Tongue (tissue), 2 donors: Measurements from ENCODE around the gene UFM1. TPM values are rescaled to one million over a fixed set of nuclear protein-coding genes. Genes with fewer than 3 reads are reported as not detected.
"Not testable (repeated sequence)": the region's sequence is repeated elsewhere in the genome, so short reads cannot be mapped to it uniquely, and the experiment has no call there.

Source experiments
- DNase-seq: peaks from one replicate; pipeline ENCODE4 v3.0.0-alpha.2; 2015
- total RNA-seq: library from RNA; depleted of rRNA; stranded (reverse); fragments of >200 nt; gene quantifications from one replicate; pipeline ENCODE4 v1.2.3, GENCODE V29; 2014

UFM1 gene
- total RNA-seq, 1 donor from 2014 or later = 109 TPM

DNA sequence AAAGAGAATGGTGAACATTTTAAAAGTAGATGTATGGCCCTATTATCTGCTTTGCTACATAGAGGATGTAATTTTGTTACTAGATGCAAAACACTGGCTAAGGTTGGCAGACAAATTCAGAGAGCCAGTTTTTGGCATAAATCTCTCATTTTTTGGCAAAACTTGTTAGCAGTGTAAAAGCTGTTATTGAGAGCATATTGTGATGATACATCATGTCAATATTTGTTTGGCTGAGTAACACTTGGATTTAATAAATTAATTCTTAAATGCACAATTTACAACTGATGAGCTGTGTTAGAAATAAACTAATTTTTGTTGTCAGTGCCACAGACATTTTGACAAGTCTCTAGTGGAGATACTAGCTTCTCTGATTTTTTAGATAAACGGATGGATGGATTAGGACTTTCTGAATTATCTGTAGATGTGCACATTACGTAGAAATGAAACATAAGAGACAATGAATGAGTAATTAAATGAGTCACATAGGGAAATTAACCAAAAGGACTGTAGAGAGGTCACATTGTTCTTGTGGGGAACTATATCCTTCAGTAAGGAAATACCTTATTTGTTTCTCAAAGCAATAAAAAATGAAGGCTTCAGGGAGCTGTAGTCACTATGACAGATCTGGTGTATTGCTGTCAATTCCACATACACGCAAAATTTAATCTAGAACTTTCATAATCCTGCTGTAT, 17.4 kb downstream of the UFM1 start:
- no peak for DNase-seq

GRCh38 chr13:38369058-38369457, 19.4 kb downstream of the UFM1 start:
- DNase-seq = no peak

DNA sequence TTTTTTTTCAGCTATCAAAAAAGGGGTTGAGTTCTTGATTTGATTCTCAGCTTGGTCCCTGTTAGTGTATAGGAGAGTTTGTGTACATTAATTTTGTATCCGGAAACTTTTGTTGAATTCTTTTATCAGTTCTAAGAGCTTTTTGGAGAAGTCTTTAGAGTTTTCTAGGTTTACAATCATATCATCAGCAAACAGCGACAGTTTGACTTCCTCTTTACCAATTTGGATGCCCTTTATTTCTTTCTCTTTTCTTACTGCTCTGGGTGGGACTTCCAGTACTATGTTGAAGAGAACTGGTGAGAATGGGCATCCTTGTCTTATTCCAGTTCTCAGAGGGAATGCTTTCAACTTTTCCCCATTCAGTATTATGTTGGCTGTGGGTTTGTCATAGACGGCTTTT, 20.4 kb downstream of the UFM1 start:
- DNase-seq = not testable (repeated sequence)

DNA sequence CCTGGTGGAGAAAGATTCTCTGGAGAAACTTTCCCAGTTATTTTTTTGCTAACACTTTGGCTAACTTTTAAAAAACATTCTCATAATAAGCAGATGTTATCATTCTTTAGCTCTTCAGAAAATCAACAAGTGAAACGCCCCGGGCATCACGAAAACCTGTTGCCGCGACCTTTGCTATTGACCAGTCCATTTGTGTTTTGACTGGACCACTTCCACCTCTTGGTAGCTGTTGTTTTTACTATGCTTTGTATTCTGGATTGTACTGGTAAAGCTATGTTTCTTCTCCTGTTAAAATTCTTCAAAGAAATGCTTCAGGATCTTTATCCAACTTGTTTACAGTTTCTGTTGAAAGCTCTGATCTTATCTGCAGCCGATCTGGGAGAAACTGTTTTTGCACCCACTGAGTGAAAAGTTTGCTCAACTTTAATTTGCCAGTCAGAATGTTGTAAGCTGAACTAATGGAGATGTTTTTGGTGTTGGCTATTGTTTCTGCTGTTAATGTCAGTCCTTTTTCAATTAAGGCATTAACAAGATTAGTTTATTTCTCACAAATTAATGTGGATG, 23.3 kb downstream of the UFM1 start:
- DNase-seq = no peak

- DNase-seq = no peak
Observed at GRCh38 chr13:38376546-38376945, 26.9 kb downstream of the UFM1 start.

DNA sequence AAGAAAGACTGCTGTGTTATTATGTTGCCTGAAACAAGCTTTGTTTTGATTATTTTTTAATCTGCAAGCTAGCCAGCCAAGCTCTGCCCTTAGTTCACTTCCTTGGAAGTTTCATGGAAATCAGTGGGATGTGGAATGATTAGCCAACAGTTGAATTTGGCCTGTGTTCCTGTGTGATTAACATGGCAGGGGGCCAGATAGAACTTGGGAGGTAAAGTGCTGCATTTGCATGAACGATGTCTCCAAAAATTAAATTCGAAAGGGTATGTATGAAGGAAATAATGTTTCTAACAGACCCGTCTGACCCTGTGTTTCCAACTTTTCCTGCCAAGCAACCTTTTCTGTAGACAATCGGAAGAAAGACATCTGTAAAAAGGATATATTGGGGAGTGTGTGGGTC, 32.2 kb downstream of the UFM1 start:
- peak; percentile 49 for DNase-seq

DNA sequence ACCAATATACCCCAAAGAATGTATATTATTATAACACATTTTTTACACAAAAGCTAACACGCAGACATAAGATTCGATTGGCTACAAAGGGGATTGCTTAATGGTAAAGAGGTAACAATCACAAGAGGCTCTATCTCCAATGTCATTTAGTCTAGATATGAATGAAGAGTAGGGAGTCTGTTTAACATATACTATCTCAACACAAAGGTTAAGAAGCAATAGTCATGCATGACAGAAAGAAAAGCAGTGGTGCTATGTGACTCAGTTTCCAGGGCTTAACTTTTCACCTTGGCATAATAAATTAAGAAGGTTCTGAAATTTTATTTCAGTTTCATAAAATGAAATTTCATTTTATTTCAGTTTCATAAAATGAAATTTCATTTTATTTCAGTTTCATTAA, 33.3 kb downstream of the UFM1 start:
- DNase-seq = no peak

DNA sequence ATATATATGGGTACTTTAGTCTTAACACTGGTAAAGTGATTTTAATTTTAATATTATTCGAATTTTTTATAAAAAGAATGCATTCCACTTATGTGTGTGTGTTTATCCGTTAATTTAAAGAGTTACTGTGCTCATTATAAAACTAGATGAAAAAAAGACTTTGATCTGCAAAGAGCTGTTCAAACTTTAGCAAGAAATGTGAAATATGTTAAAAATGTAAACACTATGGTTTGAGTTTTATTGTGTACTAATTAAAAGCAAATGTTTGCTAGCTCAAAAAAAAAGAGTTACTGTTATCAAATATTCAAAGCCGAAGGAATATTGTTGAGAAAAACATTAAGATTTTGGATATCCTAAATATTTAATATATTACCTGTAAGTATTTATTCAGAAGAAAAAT, 34.5 kb downstream of the UFM1 start:
- DNase-seq = no peak

GRCh38 chr13:38385153-38385891, 35.7 kb downstream of the UFM1 start:
- no peak for DNase-seq

GRCh38 chr13:38386421-38386820, 36.8 kb downstream of the UFM1 start:
- DNase-seq = no peak

- no peak for DNase-seq
Observed at GRCh38 chr13:38391341-38391740, 41.7 kb downstream of the UFM1 start.

- no peak for DNase-seq
Observed at GRCh38 chr13:38394777-38395496, 45.3 kb downstream of the UFM1 start.

GRCh38 chr13:38395497-38395788, 45.8 kb downstream of the UFM1 start:
- DNase-seq = no peak

DNA sequence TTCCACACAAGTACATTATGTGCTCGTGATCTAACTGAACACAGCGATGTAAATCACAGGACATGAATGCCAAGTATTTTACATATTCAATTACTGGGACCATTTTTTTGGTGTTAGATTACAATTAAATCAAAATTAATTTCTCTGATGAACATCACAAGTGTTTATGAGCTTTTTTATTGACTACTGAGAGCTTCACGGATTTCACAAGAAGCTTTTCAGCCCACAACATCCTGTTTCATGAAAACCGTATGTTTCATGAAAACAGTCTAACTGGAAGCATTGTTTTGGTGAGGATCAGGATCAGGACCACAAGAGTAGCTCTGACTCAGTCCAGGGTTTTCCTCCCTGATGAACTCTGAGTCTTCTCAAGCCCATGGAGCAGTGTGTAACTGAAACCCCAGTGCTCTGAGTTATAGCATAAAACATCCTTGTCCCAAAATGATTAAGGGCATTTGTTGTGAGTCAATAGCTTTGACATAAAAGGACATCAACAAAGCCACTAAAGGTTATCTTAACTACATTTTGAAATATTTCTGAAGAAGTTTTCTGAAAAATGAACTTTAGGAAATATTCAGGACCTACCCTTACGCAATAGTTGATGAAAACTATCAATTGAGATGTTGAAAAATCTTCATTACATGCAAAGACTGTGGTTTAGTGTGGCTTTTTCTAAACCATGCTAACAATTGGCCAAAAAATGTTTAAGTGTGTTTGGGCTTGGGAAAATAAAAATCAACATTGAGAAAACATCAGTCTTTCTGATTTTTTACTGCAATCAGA, 49.3 kb downstream of the UFM1 start:
- no peak for DNase-seq

GRCh38 chr13:38399535-38399934, 49.9 kb downstream of the UFM1 start:
- DNase-seq = no peak

- no peak for DNase-seq
Observed at GRCh38 chr13:38401276-38401675, 51.6 kb downstream of the UFM1 start.

GRCh38 chr13:38405216-38405615, 55.6 kb downstream of the UFM1 start:
- DNase-seq = no peak

DNA sequence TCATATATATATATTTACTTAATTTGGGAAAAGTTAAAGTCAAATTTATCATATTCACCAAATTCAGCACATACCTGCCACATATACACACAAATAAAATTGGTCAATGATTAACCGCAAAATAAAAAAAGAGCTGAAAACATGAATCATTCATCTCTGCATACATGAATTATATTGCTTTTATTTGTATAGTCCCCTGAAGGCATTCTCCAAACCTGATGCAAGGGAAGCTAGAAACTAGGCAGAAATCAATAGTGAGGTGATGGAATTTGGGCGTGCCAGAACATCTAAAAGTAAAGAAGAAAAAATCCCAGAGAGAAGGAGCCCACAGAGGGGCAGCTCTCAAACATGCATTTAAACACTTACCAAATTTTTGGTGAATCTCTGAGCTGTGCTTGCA, 60.1 kb downstream of the UFM1 start:
- no peak for DNase-seq

DNA sequence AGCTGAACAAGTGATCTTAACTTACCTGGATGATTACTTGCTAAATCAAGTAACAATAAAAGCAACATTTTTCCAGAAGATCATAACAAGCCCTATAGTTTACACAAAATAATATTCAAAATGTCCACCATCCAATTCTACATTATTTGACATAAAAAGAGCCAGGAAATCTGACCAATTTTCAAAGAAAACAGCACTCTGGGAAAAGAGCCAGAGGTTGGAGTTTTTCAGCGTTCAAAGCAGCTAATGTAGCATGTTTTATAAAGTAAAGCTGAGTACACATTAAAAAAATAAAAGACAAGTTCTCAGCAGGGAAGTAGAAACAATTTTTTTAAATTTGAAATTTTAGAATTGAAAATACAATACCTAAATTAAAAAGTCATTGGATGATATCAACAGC, 62.6 kb downstream of the UFM1 start:
- peak; percentile 20 for DNase-seq
